WTC11 (cell line): Measurements from ENCODE around the gene HERPUD2. TPM values are rescaled to one million over a fixed set of nuclear protein-coding genes. Genes with fewer than 3 reads are reported as not detected.

Experiments used
- ATAC-seq: fragments of 200-7000 bp; cut with Tn5 transposase; 2 replicates; pipeline ENCODE4 v1.10.0; 2021; ENCODE audit warnings: mild to moderate bottlenecking, moderate library complexity
- CTCF ChIA-PET: fragments of 300-600 bp; sonication (Branson Sonifier 250); formaldehyde crosslinking; loops from one replicate; lab custom pipeline; 2021; ENCODE audit warnings: antibody characterized with exemption; lab: Charles Lee
- POLR2A ChIA-PET: fragments of 350-600 bp; sonication (Branson Sonifier 250); formaldehyde crosslinking; loops from one replicate; lab custom pipeline; 2021; ENCODE audit warnings: antibody characterized with exemption; lab: Charles Lee
- DNase-seq: peaks from one replicate; pipeline ENCODE4 v3.0.0; 2021; ENCODE audit warnings: low spot score
- H3K27ac Mint-ChIP-seq: 2 replicates; pipeline ENCODE4 v1.8.0; 2021; ENCODE audit warnings: mixed read lengths
- H3K27me3 Mint-ChIP-seq: 2 replicates; pipeline ENCODE4 v1.8.0; 2021; ENCODE audit warnings: low read depth, mild to moderate bottlenecking, moderate library complexity, mixed read lengths
- H3K36me3 Mint-ChIP-seq: 2 replicates; pipeline ENCODE4 v1.8.0; 2021; ENCODE audit warnings: mixed read lengths
- H3K4me1 Mint-ChIP-seq: 2 replicates; pipeline ENCODE4 v1.8.0; 2022; ENCODE audit warnings: mixed read lengths
- H3K4me3 Mint-ChIP-seq: 2 replicates; pipeline ENCODE4 v1.8.0; 2021; ENCODE audit warnings: mild to moderate bottlenecking, moderate library complexity, mixed read lengths
- H3K9me3 Mint-ChIP-seq: 2 replicates; pipeline ENCODE4 v1.8.0; 2021; ENCODE audit warnings: mixed read lengths
- CTCF ChIP-seq: fragments of 200-600 bp; IDR thresholded peaks from 2 replicates; pipeline ENCODE4 v1.8.0; 2022; ENCODE audit warnings: antibody characterized with exemption
- E2F5 ChIP-seq: sonication (generic); formaldehyde crosslinking; IDR thresholded peaks from 2 replicates; pipeline ENCODE4 v1.8.1; 2022; ENCODE audit warnings: mild to moderate bottlenecking, moderate library complexity, missing genetic modification reagents
- ESRRA ChIP-seq: sonication (generic); formaldehyde crosslinking; IDR thresholded peaks from 2 replicates; pipeline ENCODE4 v1.8.1; 2022; ENCODE audit warnings: mild to moderate bottlenecking, missing genetic modification reagents, borderline replicate concordance
- FOXJ3 ChIP-seq: sonication (generic); formaldehyde crosslinking; IDR thresholded peaks from 2 replicates; pipeline ENCODE4 v1.9.0; 2021; ENCODE audit warnings: missing genetic modification reagents, mild to moderate bottlenecking, borderline replicate concordance
- MXD4 ChIP-seq: fragments of 250-450 bp; sonication (Bioruptor Pico); IDR thresholded peaks from 2 replicates; pipeline ENCODE4 v1.8.0; 2021; ENCODE audit warnings: mild to moderate bottlenecking, moderate library complexity, borderline replicate concordance
- NR1H2 ChIP-seq: sonication (generic); formaldehyde crosslinking; IDR thresholded peaks from 2 replicates; pipeline ENCODE4 v1.9.0; 2021; ENCODE audit warnings: mild to moderate bottlenecking, moderate library complexity, missing genetic modification reagents
- NR3C1 ChIP-seq: sonication (generic); formaldehyde crosslinking; conservative IDR thresholded peaks from 2 replicates; pipeline ENCODE4 v1.8.1; 2023; ENCODE audit warnings: low read depth, mild to moderate bottlenecking, missing genetic modification reagents
- USF2 ChIP-seq: sonication (generic); formaldehyde crosslinking; IDR thresholded peaks from 2 replicates; pipeline ENCODE4 v1.8.1; 2023; ENCODE audit warnings: mild to moderate bottlenecking, missing genetic modification reagents, moderate library complexity
- ZBTB21 ChIP-seq: sonication (generic); formaldehyde crosslinking; IDR thresholded peaks from 2 replicates; pipeline ENCODE4 v1.8.1; 2023; ENCODE audit warnings: mild to moderate bottlenecking, missing genetic modification reagents, borderline replicate concordance
- ZNF232 ChIP-seq: sonication (generic); formaldehyde crosslinking; IDR thresholded peaks from 2 replicates; pipeline ENCODE4 v1.8.0; 2022; ENCODE audit warnings: mild to moderate bottlenecking, missing genetic modification reagents
- ZNF416 ChIP-seq: fragments of 250-450 bp; sonication (Bioruptor Pico); IDR thresholded peaks from 2 replicates; pipeline ENCODE4 v1.9.0; 2021; ENCODE audit warnings: mild to moderate bottlenecking, inconsistent platforms
- ZSCAN18 ChIP-seq: fragments of 250-450 bp; sonication (Bioruptor Pico); IDR thresholded peaks from 2 replicates; pipeline ENCODE4 v2.1.2; 2022; ENCODE audit warnings: mild to moderate bottlenecking, moderate library complexity
- total RNA-seq: library from RNA; stranded (reverse); gene quantifications from 3 replicates; pipeline ENCODE4 v1.2.3, GENCODE V29; 2021
- TF ChIP-seq, protein P1 (sequence below): sonication (generic); formaldehyde crosslinking; IDR thresholded peaks from 2 replicates; pipeline ENCODE4 v1.8.0; 2022; ENCODE audit warnings: missing genetic modification reagents
- TF ChIP-seq, protein P2 (sequence below): sonication (generic); formaldehyde crosslinking; IDR thresholded peaks from 2 replicates; pipeline ENCODE4 v1.8.0; 2022; ENCODE audit warnings: mild to moderate bottlenecking, missing genetic modification reagents
- TF ChIP-seq, protein P3 (sequence below): sonication (generic); formaldehyde crosslinking; IDR thresholded peaks from 2 replicates; pipeline ENCODE4 v1.8.0; 2022; ENCODE audit warnings: mild to moderate bottlenecking, missing genetic modification reagents
- TF ChIP-seq, protein P4 (sequence below): sonication (generic); formaldehyde crosslinking; IDR thresholded peaks from 2 replicates; pipeline ENCODE4 v1.8.0; 2022; ENCODE audit warnings: mild to moderate bottlenecking, missing genetic modification reagents

The HERPUD2 gene
- total RNA-seq, 1 experiment from 2014 or later = 16.2 TPM

- ATAC-seq = peak; percentile 90
Observed at GRCh38 chr7:35593899-35594298, 101.0 kb downstream of the HERPUD2 start.

GRCh38 chr7:35588647-35589046 is 106.3 kb downstream of the HERPUD2 start:
- no peak overlapping the region for H3K27ac Mint-ChIP-seq
- H3K27me3 Mint-ChIP-seq = peaks cover 2% of the 10 kb centered on the region; the same call in 1 of the 2 replicates
- no peaks in the 10 kb centered on the region for H3K9me3 Mint-ChIP-seq
- CTCF ChIA-PET = no interaction called here
- no peaks in the 10 kb centered on the region for H3K36me3 Mint-ChIP-seq
- ATAC-seq = no peak; the same call in 1 of the 2 replicates
- H3K4me1 Mint-ChIP-seq = peaks cover 2% of the 10 kb centered on the region; the same call in 1 of the 2 replicates
- no peak overlapping the region for H3K4me3 Mint-ChIP-seq
- POLR2A ChIA-PET = interaction anchor here (0.7 kb wide), 1 partner anchor 1222 kb away, joined by 3 read pairs; no protein-coding TSS in a partner anchor
- DNase-seq = no peak
- TF ChIP-seq NR1H2 (CRISPR knock-in tag) (no peak), ZNF232 (CRISPR knock-in tag) (no peak), ZBTB21 (CRISPR knock-in tag) (no peak), FOXJ3 (CRISPR knock-in tag) (no peak), MXD4 (CRISPR knock-in tag) (no peak), E2F5 (CRISPR knock-in tag) (no peak), ESRRA (no peak), ZNF416 (no peak), NR3C1 (CRISPR knock-in tag) (no peak)
- TF ChIP-seq, protein P1, sequence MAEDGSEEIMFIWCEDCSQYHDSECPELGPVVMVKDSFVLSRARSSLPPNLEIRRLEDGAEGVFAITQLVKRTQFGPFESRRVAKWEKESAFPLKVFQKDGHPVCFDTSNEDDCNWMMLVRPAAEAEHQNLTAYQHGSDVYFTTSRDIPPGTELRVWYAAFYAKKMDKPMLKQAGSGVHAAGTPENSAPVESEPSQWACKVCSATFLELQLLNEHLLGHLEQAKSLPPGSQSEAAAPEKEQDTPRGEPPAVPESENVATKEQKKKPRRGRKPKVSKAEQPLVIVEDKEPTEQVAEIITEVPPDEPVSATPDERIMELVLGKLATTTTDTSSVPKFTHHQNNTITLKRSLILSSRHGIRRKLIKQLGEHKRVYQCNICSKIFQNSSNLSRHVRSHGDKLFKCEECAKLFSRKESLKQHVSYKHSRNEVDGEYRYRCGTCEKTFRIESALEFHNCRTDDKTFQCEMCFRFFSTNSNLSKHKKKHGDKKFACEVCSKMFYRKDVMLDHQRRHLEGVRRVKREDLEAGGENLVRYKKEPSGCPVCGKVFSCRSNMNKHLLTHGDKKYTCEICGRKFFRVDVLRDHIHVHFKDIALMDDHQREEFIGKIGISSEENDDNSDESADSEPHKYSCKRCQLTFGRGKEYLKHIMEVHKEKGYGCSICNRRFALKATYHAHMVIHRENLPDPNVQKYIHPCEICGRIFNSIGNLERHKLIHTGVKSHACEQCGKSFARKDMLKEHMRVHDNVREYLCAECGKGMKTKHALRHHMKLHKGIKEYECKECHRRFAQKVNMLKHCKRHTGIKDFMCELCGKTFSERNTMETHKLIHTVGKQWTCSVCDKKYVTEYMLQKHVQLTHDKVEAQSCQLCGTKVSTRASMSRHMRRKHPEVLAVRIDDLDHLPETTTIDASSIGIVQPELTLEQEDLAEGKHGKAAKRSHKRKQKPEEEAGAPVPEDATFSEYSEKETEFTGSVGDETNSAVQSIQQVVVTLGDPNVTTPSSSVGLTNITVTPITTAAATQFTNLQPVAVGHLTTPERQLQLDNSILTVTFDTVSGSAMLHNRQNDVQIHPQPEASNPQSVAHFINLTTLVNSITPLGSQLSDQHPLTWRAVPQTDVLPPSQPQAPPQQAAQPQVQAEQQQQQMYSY (CRISPR knock-in tag) = no peak
- TF ChIP-seq, protein P2, sequence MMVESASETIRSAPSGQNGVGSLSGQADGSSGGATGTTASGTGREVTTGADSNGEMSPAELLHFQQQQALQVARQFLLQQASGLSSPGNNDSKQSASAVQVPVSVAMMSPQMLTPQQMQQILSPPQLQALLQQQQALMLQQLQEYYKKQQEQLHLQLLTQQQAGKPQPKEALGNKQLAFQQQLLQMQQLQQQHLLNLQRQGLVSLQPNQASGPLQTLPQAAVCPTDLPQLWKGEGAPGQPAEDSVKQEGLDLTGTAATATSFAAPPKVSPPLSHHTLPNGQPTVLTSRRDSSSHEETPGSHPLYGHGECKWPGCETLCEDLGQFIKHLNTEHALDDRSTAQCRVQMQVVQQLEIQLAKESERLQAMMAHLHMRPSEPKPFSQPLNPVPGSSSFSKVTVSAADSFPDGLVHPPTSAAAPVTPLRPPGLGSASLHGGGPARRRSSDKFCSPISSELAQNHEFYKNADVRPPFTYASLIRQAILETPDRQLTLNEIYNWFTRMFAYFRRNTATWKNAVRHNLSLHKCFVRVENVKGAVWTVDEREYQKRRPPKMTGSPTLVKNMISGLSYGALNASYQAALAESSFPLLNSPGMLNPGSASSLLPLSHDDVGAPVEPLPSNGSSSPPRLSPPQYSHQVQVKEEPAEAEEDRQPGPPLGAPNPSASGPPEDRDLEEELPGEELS (CRISPR knock-in tag) = no peak
- TF ChIP-seq, protein P3, sequence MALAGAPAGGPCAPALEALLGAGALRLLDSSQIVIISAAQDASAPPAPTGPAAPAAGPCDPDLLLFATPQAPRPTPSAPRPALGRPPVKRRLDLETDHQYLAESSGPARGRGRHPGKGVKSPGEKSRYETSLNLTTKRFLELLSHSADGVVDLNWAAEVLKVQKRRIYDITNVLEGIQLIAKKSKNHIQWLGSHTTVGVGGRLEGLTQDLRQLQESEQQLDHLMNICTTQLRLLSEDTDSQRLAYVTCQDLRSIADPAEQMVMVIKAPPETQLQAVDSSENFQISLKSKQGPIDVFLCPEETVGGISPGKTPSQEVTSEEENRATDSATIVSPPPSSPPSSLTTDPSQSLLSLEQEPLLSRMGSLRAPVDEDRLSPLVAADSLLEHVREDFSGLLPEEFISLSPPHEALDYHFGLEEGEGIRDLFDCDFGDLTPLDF (CRISPR knock-in tag) = no peak

More at GRCh38 chr7:35593899-35594298, 101.0 kb downstream of the HERPUD2 start:
- Mint-ChIP-seq H3K9me3 (no peaks in the 10 kb centered on the region), H3K27me3 (no peaks in the 10 kb centered on the region), H3K36me3 (no peaks in the 10 kb centered on the region)
- POLR2A ChIA-PET = no interaction called here
- peak; percentile 78 for DNase-seq
- CTCF ChIA-PET = interaction anchor here (0.6 to 5.0 kb wide), 26 partner anchors 9 to 438 kb away, joined by 3 to 33 read pairs (median 4); no protein-coding TSS in a partner anchor
- TF ChIP-seq, protein P4, sequence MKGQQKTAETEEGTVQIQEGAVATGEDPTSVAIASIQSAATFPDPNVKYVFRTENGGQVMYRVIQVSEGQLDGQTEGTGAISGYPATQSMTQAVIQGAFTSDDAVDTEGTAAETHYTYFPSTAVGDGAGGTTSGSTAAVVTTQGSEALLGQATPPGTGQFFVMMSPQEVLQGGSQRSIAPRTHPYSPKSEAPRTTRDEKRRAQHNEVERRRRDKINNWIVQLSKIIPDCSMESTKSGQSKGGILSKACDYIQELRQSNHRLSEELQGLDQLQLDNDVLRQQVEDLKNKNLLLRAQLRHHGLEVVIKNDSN = peak; percentile 36; the same call in 1 of the 2 replicates
- TF ChIP-seq ZSCAN18 (CRISPR knock-in tag) (no peak), USF2 (peak; percentile 38; the same call in 1 of the 2 replicates), CTCF (peak; percentile 72)
- TF ChIP-seq, all 79 proteins: peak for 3
- Mint-ChIP-seq H3K4me3 (no peak overlapping the region), H3K27ac (no peak overlapping the region), H3K4me1 (peaks cover 7% of the 10 kb centered on the region)
